GM18951 (cell line): ENCODE data around the gene AXIN1.
"Not testable (repeated sequence)": the region's sequence is repeated elsewhere in the genome, so short reads cannot be mapped to it uniquely, and the experiment has no call there.

ENCODE experiments used
- POLR2A ChIP-seq: IDR thresholded peaks from 4 replicates; pipeline ENCODE4 v1.6.1; 2011; ENCODE audit warnings: mild to moderate bottlenecking; ENCODE audit not compliant: insufficient read length, insufficient read depth; ENCODE audit errors: extremely low read depth
- in situ Hi-C: fragments of 300-500 bp; cut with MboI; formaldehyde crosslinking; loops from one replicate; pipeline ENCODE4 v1.12.0; 2022; ENCODE audit warnings: low sequenced_read_pairs, mixed read lengths, inconsistent platforms; ENCODE audit not compliant: unreplicated experiment

AXIN1 gene

GRCh38 chr16:359871-360697 is 7.6 kb upstream of the AXIN1 start:
- no peak for TF ChIP-seq POLR2A
- in situ Hi-C loops: no loop called here

DNA sequence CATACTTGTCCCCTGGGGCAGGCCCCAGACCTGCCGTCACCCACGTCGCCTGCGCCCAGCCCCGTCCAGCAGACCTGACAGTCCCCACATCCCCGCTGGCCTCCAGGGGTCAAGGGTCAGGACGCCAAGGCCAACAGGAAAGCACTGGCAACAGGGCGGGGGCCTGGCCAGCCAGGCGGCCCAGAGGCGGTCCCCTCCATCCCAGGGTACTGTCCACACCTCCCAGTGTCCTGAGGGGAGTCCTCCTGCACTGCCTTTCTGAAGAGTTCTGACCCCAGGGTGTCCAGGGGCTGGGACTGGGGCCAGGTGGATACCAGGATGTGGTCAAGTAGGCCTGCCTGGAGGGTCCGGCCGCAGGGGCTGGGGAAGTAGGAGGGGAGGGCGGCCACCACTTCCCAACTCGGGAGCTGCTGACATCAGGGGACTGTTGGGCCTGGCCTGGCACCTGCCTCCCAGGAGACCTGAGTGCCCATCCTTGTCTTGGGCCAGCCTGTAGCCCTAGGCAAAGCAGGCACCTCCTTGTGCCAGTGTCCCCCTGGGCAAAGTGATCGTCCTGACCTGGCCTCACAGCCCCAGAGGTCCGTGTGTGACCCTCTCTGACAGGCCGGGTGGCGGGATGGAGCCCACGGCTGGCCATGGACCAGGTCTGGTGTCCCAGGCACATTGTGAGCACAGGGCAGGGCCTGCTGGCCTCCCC is 6.7 kb upstream of the AXIN1 start:
- in situ Hi-C loops: no loop called here
- no peak for TF ChIP-seq POLR2A

DNA sequence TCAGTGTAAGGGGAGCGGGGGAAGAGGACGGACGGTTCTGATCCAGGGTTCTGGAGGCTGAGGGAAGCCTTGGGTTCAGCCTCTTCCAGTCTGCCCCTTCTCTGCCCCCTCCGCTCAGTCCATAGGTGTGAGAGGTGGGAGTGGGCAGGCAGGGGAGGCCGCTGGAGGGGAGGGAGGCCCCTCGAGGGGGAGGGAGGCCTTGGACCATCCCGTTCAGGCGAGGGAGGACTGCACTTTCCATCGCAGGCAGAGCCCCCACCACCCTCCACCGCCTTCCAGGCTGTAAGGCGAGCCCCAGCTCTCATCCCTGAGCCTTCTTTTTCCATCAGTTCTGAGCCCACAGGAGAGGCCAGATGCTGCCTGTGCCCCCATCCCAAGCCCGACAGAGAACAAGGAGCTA is 4.2 kb upstream of the AXIN1 start:
- TF ChIP-seq POLR2A: no peak
- in situ Hi-C loops: no loop called here

DNA sequence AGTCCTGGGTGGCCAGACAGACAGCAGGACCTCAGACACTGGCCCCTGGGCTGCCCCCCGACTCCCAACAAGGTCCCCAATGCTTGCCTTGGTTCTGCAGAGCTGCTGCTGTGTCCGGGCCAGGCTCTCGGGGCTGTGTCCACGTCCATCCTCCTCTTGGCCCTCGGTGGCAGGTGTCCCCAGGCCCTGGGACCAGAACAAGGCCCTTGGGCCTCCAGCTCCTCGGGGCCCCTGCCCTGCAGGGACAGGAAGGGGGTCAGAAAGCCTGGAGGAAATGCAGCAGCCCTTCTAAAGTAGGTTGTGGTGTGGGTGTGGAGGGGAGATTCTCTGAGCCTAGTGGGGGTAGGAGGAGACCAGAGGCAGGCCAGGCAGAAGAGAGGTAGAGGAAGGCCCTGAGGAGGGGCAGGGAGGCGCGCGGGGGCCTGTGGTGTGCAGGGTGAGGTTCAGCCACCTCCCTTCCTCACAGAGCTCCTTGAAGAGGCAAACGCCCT is 2.5 kb upstream of the AXIN1 start:
- TF ChIP-seq POLR2A: no peak
- in situ Hi-C loops: no loop called here

- in situ Hi-C loops: no loop called here
Observed at GRCh38 chr16:354291-354881, 1.9 kb upstream of the AXIN1 start.

GRCh38 chr16:353404-354290 is 1.1 kb upstream of the AXIN1 start:
- in situ Hi-C loops: no loop called here
- TF ChIP-seq POLR2A: no peak

More at GRCh38 chr16:354291-354881, 1.9 kb upstream of the AXIN1 start:
- TF ChIP-seq POLR2A: no peak

DNA sequence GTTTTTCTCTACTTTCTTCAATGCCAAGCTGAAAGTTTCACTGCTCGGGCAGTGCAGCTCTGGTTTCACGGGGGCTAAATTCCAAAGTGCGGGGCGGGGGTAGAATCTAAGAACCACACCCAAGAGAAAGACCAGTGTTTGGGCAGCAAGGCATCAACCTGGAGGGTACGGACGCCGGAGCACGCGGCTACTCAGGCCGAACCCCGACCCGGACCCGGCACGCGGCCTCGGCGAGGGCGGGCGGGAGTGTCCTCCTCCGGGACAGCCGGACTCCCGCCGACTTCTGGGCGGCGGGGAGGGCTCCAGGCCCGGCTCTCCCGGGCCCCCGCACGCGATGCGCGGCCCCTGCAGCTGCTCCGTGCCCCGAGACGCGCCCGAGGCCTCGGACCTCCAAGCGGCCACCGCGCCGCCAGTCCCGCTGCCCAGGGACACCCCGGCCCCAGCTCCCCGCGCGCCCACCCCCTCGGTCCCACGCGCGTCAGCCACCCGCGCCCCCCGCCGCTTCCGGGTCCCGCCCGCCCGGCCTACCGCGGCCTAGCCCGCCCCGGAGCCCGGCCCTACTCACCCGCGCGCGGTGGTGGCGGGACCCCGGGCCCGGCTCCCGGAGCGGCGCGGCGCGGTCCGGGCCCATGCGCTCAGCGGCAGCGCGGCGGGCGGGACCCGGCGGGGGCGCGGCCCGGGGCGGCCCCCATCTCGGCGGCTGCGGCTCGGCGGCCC is 561 bp downstream of the AXIN1 start:
- no peak for TF ChIP-seq POLR2A
- in situ Hi-C loops: no loop called here

DNA sequence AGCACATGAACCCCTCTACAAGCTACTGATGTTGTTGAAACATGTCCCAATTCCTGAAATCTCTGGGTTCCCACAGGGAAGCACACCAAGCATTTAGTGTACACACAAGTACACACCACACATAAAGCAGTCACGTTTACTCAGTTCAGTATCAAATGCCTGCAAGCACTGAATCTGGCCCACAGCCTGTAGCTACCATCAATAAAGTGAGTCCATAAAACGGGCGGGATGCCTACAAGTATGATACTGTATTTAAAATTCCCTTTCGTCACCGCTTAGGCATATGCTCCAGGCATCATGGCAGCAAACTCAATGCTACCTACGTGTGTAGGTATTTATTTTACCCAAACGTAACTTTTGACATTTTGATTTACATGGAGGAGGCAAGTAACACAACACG is 2.3 kb downstream of the AXIN1 start:
- in situ Hi-C loops: no loop called here

GRCh38 chr16:349211-349610 is 3.3 kb downstream of the AXIN1 start:
- TF ChIP-seq POLR2A: no peak
- in situ Hi-C loops: no loop called here

More for the DNA sequence above, 2.3 kb downstream of the AXIN1 start:
- no peak for TF ChIP-seq POLR2A

DNA sequence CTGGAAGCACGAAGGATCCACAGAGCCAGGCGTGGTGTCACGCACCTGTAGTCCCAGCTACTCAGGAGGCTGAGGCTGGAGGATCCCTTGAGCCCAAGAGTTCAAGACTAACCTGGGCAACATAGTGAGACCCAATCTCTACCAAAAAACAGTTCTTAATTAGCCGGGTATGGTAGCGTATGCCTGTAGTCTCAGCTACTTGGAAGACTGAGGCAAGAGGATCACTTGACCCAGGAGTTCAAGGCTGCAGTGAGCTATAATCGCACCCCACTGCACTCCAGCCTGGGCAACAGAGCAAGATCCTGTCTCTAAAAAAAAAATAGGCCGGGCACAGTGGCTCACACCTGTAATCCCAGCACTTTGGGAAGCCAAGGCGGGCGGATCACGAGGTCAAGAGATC is 4.0 kb downstream of the AXIN1 start:
- in situ Hi-C loops: not testable (repeated sequence)

- in situ Hi-C loops: no loop called here
- TF ChIP-seq POLR2A: no peak
Observed at GRCh38 chr16:347203-347602, 5.3 kb downstream of the AXIN1 start.

- in situ Hi-C loops: no loop called here
- TF ChIP-seq POLR2A: no peak
Observed at GRCh38 chr16:346587-346986, 5.9 kb downstream of the AXIN1 start.
